H9 (cell line): ENCODE measurements around the gene NXT1. TPM values are rescaled to one million over a fixed set of nuclear protein-coding genes. Genes with fewer than 3 reads are reported as not detected.

Source experiments
- DNase-seq: peaks from one replicate; pipeline ENCODE4 v3.0.0-alpha.2; 2017
- H2AFZ ChIP-seq: one replicate; pipeline ENCODE4 v1.6.1; 2013; ENCODE audit warnings: mild to moderate bottlenecking, low read length, control low read depth, moderate library complexity
- H2AK5ac ChIP-seq: 2 replicates; pipeline ENCODE4 v1.6.1; 2013; ENCODE audit warnings: low read length, control low read depth, mixed read lengths; ENCODE audit not compliant: insufficient read length
- H2BK120ac ChIP-seq: one replicate; pipeline ENCODE4 v1.6.1; 2013; ENCODE audit warnings: low read depth, mild to moderate bottlenecking, low read length, control low read depth, inconsistent platforms; ENCODE audit not compliant: poor library complexity, severe bottlenecking
- H2BK12ac ChIP-seq: 2 replicates; pipeline ENCODE4 v1.6.1; 2013; ENCODE audit warnings: low read length, control low read depth, mixed read lengths, low read depth; ENCODE audit not compliant: insufficient read length
- H2BK15ac ChIP-seq: 2 replicates; pipeline ENCODE4 v1.6.1; 2013; ENCODE audit warnings: low read depth, low read length, control low read depth
- H2BK20ac ChIP-seq: one replicate; pipeline ENCODE4 v1.6.1; 2013; ENCODE audit warnings: low read depth, mild to moderate bottlenecking, low read length, control low read depth, inconsistent platforms; ENCODE audit not compliant: poor library complexity, severe bottlenecking
- H2BK5ac ChIP-seq: 2 replicates; pipeline ENCODE4 v1.6.1; 2013; ENCODE audit warnings: low read length, control low read depth, mixed read lengths; ENCODE audit not compliant: insufficient read length
- H3K14ac ChIP-seq: 2 replicates; pipeline ENCODE4 v1.6.1; 2013; ENCODE audit warnings: low read length, control low read depth; ENCODE audit not compliant: insufficient read depth
- H3K18ac ChIP-seq: 2 replicates; pipeline ENCODE4 v1.6.1; 2013; ENCODE audit warnings: low read depth, mild to moderate bottlenecking, mixed read lengths, low read length, control low read depth; ENCODE audit not compliant: insufficient read length
- H3K23ac ChIP-seq: 2 replicates; pipeline ENCODE4 v1.6.1; 2013; ENCODE audit warnings: low read length, control low read depth, mixed read lengths, low read depth; ENCODE audit not compliant: insufficient read length
- H3K23me2 ChIP-seq: 2 replicates; pipeline ENCODE4 v1.6.1; 2013; ENCODE audit warnings: low read depth, mild to moderate bottlenecking, mixed read lengths, low read length, control low read depth; ENCODE audit not compliant: insufficient read length, poor library complexity, severe bottlenecking
- H3K27ac ChIP-seq: 2 replicates; pipeline ENCODE4 v1.5.1; 2013; ENCODE audit warnings: low read length, control low read depth, mixed read lengths, low read depth; ENCODE audit not compliant: insufficient read length
- H3K27me3 ChIP-seq: 2 replicates; pipeline ENCODE4 v1.6.1; 2013; ENCODE audit warnings: low read length, control low read depth, inconsistent platforms; ENCODE audit not compliant: insufficient read depth
- H3K4ac ChIP-seq: 2 replicates; pipeline ENCODE4 v1.6.1; 2013; ENCODE audit warnings: low read depth, mild to moderate bottlenecking, control low read depth, inconsistent platforms, low read length, moderate library complexity
- H3K4me1 ChIP-seq: 2 replicates; pipeline ENCODE4 v1.6.1; 2013; ENCODE audit warnings: low read length, control low read depth, inconsistent platforms; ENCODE audit not compliant: insufficient read depth
- H3K4me2 ChIP-seq: 2 replicates; pipeline ENCODE4 v1.6.1; 2013; ENCODE audit warnings: low read length, control low read depth, mixed read lengths; ENCODE audit not compliant: insufficient read length, insufficient read depth
- H3K56ac ChIP-seq: 2 replicates; pipeline ENCODE4 v1.6.1; 2013; ENCODE audit warnings: low read depth, mild to moderate bottlenecking, mixed read lengths, low read length, control low read depth; ENCODE audit not compliant: insufficient read length
- H3K79me1 ChIP-seq: 2 replicates; pipeline ENCODE4 v1.6.1; 2013; ENCODE audit warnings: low read depth, mild to moderate bottlenecking, moderate library complexity, low read length, control low read depth, inconsistent platforms; ENCODE audit not compliant: insufficient read depth, poor library complexity, severe bottlenecking
- H3K79me2 ChIP-seq: 2 replicates; pipeline ENCODE4 v1.6.1; 2013; ENCODE audit warnings: low read length, control low read depth, inconsistent platforms; ENCODE audit not compliant: insufficient read depth
- H3K9ac ChIP-seq: 2 replicates; pipeline ENCODE4 v1.6.1; 2013; ENCODE audit warnings: low read length, control low read depth, mixed read lengths; ENCODE audit not compliant: insufficient read length; ENCODE audit errors: extremely low read depth
- H3K9me3 ChIP-seq: one replicate; pipeline ENCODE4 v1.6.1; 2013; ENCODE audit warnings: low read depth, low read length, inconsistent platforms; ENCODE audit not compliant: control insufficient read depth
- H3T11ph ChIP-seq: one replicate; pipeline ENCODE4 v1.6.1; 2013; ENCODE audit warnings: mild to moderate bottlenecking, low read length, control low read depth, inconsistent platforms
- H4K20me1 ChIP-seq: one replicate; pipeline ENCODE4 v1.6.1; 2013; ENCODE audit not compliant: control insufficient read depth, insufficient read length, insufficient read depth
- H4K5ac ChIP-seq: 2 replicates; pipeline ENCODE4 v1.6.1; 2013; ENCODE audit warnings: low read depth, mild to moderate bottlenecking, mixed read lengths, low read length, control low read depth; ENCODE audit not compliant: insufficient read length
- H4K8ac ChIP-seq: replicated peaks from 2 replicates; pipeline ENCODE4 v1.6.1; 2013; ENCODE audit warnings: low read length, control low read depth, mixed read lengths, low read depth; ENCODE audit not compliant: insufficient read length
- H4K91ac ChIP-seq: 2 replicates; pipeline ENCODE4 v1.6.1; 2013; ENCODE audit warnings: low read depth, mild to moderate bottlenecking, moderate library complexity, mixed read lengths, low read length, control low read depth; ENCODE audit not compliant: insufficient read length
- H3K27ac Mint-ChIP-seq, 3 experiments: 2 replicates in 2 of 3; 3 replicates in 1 of 3; pipeline ENCODE4 v1.8.0; 2020 to 2021; ENCODE audit warnings: mixed read lengths in 3 of 3, mild to moderate bottlenecking in 1 of 3, moderate library complexity in 1 of 3
- H3K27me3 Mint-ChIP-seq: 2 replicates; pipeline ENCODE4 v1.8.0; 2021; ENCODE audit warnings: low read depth, mild to moderate bottlenecking, moderate library complexity, mixed read lengths
- H3K36me3 Mint-ChIP-seq, 3 experiments: 2 replicates in 2 of 3; 3 replicates in 1 of 3; pipeline ENCODE4 v1.8.0; 2020 to 2021; ENCODE audit warnings: low read depth in 3 of 3, mixed read lengths in 3 of 3; ENCODE audit not compliant: insufficient read depth in 1 of 3
- H3K4me1 Mint-ChIP-seq, 2 experiments: 2 replicates each; pipeline ENCODE4 v1.8.0; 2020; ENCODE audit warnings: mixed read lengths in 2 of 2
- H3K4me3 Mint-ChIP-seq, 2 experiments: 2 replicates in 1 of 2; 3 replicates in 1 of 2; pipeline ENCODE4 v1.8.0; 2020 to 2021; ENCODE audit warnings: mild to moderate bottlenecking in 2 of 2, mixed read lengths in 2 of 2, moderate library complexity in 1 of 2
- H3K9me3 Mint-ChIP-seq, 2 experiments: 2 replicates in 1 of 2; 3 replicates in 1 of 2; pipeline ENCODE4 v1.8.0; 2020; ENCODE audit warnings: mild to moderate bottlenecking in 2 of 2, mixed read lengths in 2 of 2, moderate library complexity in 1 of 2
- CTCF ChIP-seq: fragments of 200-600 bp; sonication (generic); conservative IDR thresholded peaks from 3 replicates; pipeline ENCODE4 v1.8.0; 2021; ENCODE audit warnings: antibody characterized with exemption, mild to moderate bottlenecking
- WGBS: extraction: QIAGEN DNeasy Blood & Tissue Kit; methylation state at CpG from one replicate; pipeline ENCODE4 v1.1.7; 2013; ENCODE audit warnings: missing lambda C conversion rate, low lambda C conversion rate, mixed read lengths; ENCODE audit not compliant: insufficient read length; ENCODE audit errors: extremely low coverage; 5-methylcytosine and 5-hydroxymethylcytosine counted together
- total RNA-seq: library from RNA; stranded (reverse); gene quantifications from 2 replicates; pipeline ENCODE4 v1.2.1, GENCODE V29; 2021

NXT1 gene
- total RNA-seq, 1 experiment from 2014 or later: 25.5 TPM

DNA sequence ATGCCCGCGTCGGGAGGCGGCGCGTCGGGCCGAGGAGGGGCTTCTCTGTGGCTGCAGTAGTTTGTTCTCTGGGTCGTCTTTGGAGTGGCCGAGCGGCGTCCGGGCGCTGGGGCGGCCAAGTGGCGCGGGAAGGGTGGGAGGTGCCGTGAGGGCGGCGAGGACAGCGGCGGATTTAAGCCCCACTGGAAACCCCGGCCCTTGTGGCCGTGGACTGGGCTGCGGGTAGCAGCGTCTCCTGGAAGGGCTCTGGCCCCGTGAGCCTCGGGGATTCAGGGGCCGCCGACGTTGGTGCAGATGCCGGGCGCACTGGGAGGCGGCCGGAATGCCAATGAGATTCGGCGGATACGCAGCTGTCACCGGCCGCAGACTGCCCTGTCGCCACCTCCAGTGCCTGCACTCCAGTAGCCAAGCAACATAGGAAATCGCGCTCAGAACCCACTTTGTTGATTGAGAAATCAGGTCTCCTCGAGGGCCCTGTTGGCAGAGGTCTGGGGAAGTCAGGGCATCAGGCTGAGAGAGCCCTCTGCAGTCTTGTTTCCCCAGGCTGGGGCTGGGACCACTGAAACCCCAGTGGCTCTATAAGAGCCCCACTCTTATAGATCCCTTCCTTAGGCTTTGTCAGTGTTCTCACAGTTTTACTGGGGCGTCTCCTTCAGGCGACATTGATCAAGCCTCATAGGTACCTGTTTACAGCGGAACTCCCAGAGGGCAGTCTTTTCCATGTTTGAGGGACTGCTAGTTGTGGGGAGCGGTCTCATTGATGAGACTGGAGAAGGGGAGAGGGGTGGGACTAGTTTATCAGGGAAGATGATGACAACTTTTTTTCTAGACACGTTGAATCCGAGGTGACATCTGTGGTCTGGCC, 12.0 kb downstream of the NXT1 start:
- Histone ChIP-seq H4K20me1 (no peaks in the 10 kb centered on the region), H2BK5ac (no peak overlapping the region), H3K56ac (no peak overlapping the region), H2BK20ac (no peak overlapping the region), H2AK5ac (no peak overlapping the region), H3K79me1 (peaks cover 3% of the 10 kb centered on the region), H3K4me2 (peak overlapping the region; percentile 38), H2BK12ac (no peak overlapping the region), H2BK15ac (no peak overlapping the region), H3K9ac (peak overlapping the region; percentile 62), H3K9me3 (no peaks in the 10 kb centered on the region), H3K14ac (peak overlapping the region; percentile 39; the same call in 1 of the 2 replicates), H3K27ac (no peak overlapping the region), H3T11ph (no peak overlapping the region), H3K4me1 (no peaks in the 10 kb centered on the region; the same call in 1 of the 2 replicates), H3K18ac (no peak overlapping the region), H4K91ac (no peak overlapping the region), H3K4ac (no peak overlapping the region), H4K8ac (no peak overlapping the region), H4K5ac (no peak overlapping the region), H2AFZ (no peak overlapping the region), H3K79me2 (peaks cover 7% of the 10 kb centered on the region; the same call in 1 of the 2 replicates), H3K23me2 (peaks cover 8% of the 10 kb centered on the region), H2BK120ac (no peak overlapping the region), H3K27me3 (no peaks in the 10 kb centered on the region), H3K23ac (no peak overlapping the region)
- Mint-ChIP-seq H3K4me3 (peak overlapping the region; percentile 91 to 94), H3K4me1 (peaks cover 19 to 33% of the 10 kb centered on the region in 2 experiments), H3K27me3 (no peaks in the 10 kb centered on the region), H3K36me3 (peaks cover 13 to 20% (median 20%) of the 10 kb centered on the region in 3 experiments), H3K27ac (peak overlapping the region; percentile 70 to 98 (median 94); a peak in 5 of 7 replicates), H3K9me3 (no peaks in the 10 kb centered on the region; a peak in 1 of 5 replicates)
- no CpG with 5 or more reads among the region's 50 CpGs for WGBS
- no peak for TF ChIP-seq CTCF
- no peak for DNase-seq
